HG02798 (cell line): Measurements from ENCODE around the gene FAM13C.

Experiments
- ATAC-seq: cut with Tn5 transposase; IDR thresholded peaks from one replicate; pipeline ENCODE4 v1.9.1; 2021; ENCODE audit warnings: mild to moderate bottlenecking; ENCODE audit not compliant: unreplicated experiment, poor library complexity

FAM13C gene

GRCh38 chr10:59362959-59363381, 621 bp upstream of the FAM13C start:
- no peak for ATAC-seq

- no peak for ATAC-seq
Measured at GRCh38 chr10:59361663-59362143, 646 bp downstream of the FAM13C start.

- ATAC-seq = no peak
Measured at GRCh38 chr10:59360605-59361405, 1.5 kb downstream of the FAM13C start.

GRCh38 chr10:59358576-59358975, 3.8 kb downstream of the FAM13C start:
- no peak for ATAC-seq

GRCh38 chr10:59354434-59354833, 7.9 kb downstream of the FAM13C start:
- no peak for ATAC-seq

- ATAC-seq = no peak
Measured at GRCh38 chr10:59350558-59350957, 11.8 kb downstream of the FAM13C start.

GRCh38 chr10:59346321-59346720, 16.0 kb downstream of the FAM13C start:
- no peak for ATAC-seq

GRCh38 chr10:59342723-59343122, 19.6 kb downstream of the FAM13C start:
- ATAC-seq = no peak

GRCh38 chr10:59342000-59342399, 20.3 kb downstream of the FAM13C start:
- no peak for ATAC-seq

- no peak for ATAC-seq
Measured at GRCh38 chr10:59340285-59340684, 22.1 kb downstream of the FAM13C start.

- ATAC-seq = no peak
Measured at GRCh38 chr10:59339351-59339750, 23.0 kb downstream of the FAM13C start.

GRCh38 chr10:59337201-59337652, 25.1 kb downstream of the FAM13C start:
- ATAC-seq = no peak

- no peak for ATAC-seq
Measured at GRCh38 chr10:59336632-59337031, 25.7 kb downstream of the FAM13C start.

GRCh38 chr10:59335497-59335896, 26.9 kb downstream of the FAM13C start:
- no peak for ATAC-seq

- ATAC-seq = no peak
Measured at GRCh38 chr10:59333701-59334100, 28.6 kb downstream of the FAM13C start.

- ATAC-seq = no peak
Measured at GRCh38 chr10:59332581-59332980, 29.8 kb downstream of the FAM13C start.

- ATAC-seq = no peak
Measured at GRCh38 chr10:59331661-59332060, 30.7 kb downstream of the FAM13C start.

- no peak for ATAC-seq
Measured at GRCh38 chr10:59325116-59325515, 37.2 kb downstream of the FAM13C start.

GRCh38 chr10:59324597-59324996, 37.8 kb downstream of the FAM13C start:
- no peak for ATAC-seq

- no peak for ATAC-seq
Measured at GRCh38 chr10:59323831-59324401, 38.4 kb downstream of the FAM13C start.

GRCh38 chr10:59323036-59323459, 39.3 kb downstream of the FAM13C start:
- ATAC-seq = no peak

GRCh38 chr10:59322131-59322530, 40.2 kb downstream of the FAM13C start:
- ATAC-seq = no peak
